Measurements from ENCODE around the gene COLGALT1.
"Not testable (repeated sequence)": the region's sequence is repeated elsewhere in the genome, so short reads cannot be mapped to it uniquely, and the experiment has no call there.

Gene COLGALT1

GRCh38 chr19:17534767-17535166 lies 20.7 kb upstream of the COLGALT1 start:
- no peak for DNase-seq

- DNase-seq = no peak
Observed at GRCh38 chr19:17536955-17537354, 18.5 kb upstream of the COLGALT1 start.

- no peak for DNase-seq
Observed at GRCh38 chr19:17538684-17539237, 16.7 kb upstream of the COLGALT1 start.

- DNase-seq = peak; percentile 91
Observed at GRCh38 chr19:17539238-17540117, 16.0 kb upstream of the COLGALT1 start.

- DNase-seq = no peak
Observed at GRCh38 chr19:17540174-17540573, 15.3 kb upstream of the COLGALT1 start.

- no peak for DNase-seq
Observed at GRCh38 chr19:17541184-17541759, 14.2 kb upstream of the COLGALT1 start.

GRCh38 chr19:17542042-17542441 lies 13.4 kb upstream of the COLGALT1 start:
- no peak for DNase-seq

- DNase-seq = no peak
Observed at GRCh38 chr19:17542793-17543582, 12.5 kb upstream of the COLGALT1 start.

GRCh38 chr19:17543986-17544385 lies 11.5 kb upstream of the COLGALT1 start:
- no peak for DNase-seq

GRCh38 chr19:17544418-17544817 lies 11.0 kb upstream of the COLGALT1 start:
- no peak for DNase-seq

GRCh38 chr19:17548145-17548544 lies 7.3 kb upstream of the COLGALT1 start:
- no peak for DNase-seq

- DNase-seq = no peak
Observed at GRCh38 chr19:17549085-17549740, 6.2 kb upstream of the COLGALT1 start.

GRCh38 chr19:17550076-17550667 lies 5.3 kb upstream of the COLGALT1 start:
- no peak for DNase-seq

GRCh38 chr19:17552735-17553134 lies 2.7 kb upstream of the COLGALT1 start:
- not testable (repeated sequence) for DNase-seq

GRCh38 chr19:17553256-17553655 lies 2.2 kb upstream of the COLGALT1 start:
- DNase-seq = no peak

- DNase-seq = no peak
Observed at GRCh38 chr19:17554968-17555479, 425 bp upstream of the COLGALT1 start.

- DNase-seq = no peak
Observed at GRCh38 chr19:17555929-17556813, 722 bp downstream of the COLGALT1 start.

- no peak for DNase-seq
Observed at GRCh38 chr19:17556995-17557394, 1.5 kb downstream of the COLGALT1 start.

GRCh38 chr19:17557466-17557865 lies 2.0 kb downstream of the COLGALT1 start:
- no peak for DNase-seq

GRCh38 chr19:17560205-17560595 lies 4.8 kb downstream of the COLGALT1 start:
- peak; percentile 76 for DNase-seq

- no peak for DNase-seq
Observed at GRCh38 chr19:17562097-17562496, 6.6 kb downstream of the COLGALT1 start.

Measured in 8988T (cell line).